ENCODE results near the gene B3GAT1.
"Not testable (repeated sequence)": the region's sequence is repeated elsewhere in the genome, so short reads cannot be mapped to it uniquely, and the experiment has no call there.

The B3GAT1 gene

GRCh38 chr11:134449713-134450112 lies 37.7 kb upstream of the B3GAT1 start:
- no peaks in the 10 kb centered on the region; the same call in 1 of the 2 replicates for H3K4me1 ChIP-seq
- H3K27me3 ChIP-seq: peaks cover 3% of the 10 kb centered on the region; the same call in 1 of the 2 replicates
- H3K9me3 ChIP-seq: no peaks in the 10 kb centered on the region
- H3K4me3 ChIP-seq (ENCODE audit: low read depth, low read length): no peak overlapping the region
- no peaks in the 10 kb centered on the region for H3K36me3 ChIP-seq
- no peak for DNase-seq
- TF ChIP-seq, protein P1, sequence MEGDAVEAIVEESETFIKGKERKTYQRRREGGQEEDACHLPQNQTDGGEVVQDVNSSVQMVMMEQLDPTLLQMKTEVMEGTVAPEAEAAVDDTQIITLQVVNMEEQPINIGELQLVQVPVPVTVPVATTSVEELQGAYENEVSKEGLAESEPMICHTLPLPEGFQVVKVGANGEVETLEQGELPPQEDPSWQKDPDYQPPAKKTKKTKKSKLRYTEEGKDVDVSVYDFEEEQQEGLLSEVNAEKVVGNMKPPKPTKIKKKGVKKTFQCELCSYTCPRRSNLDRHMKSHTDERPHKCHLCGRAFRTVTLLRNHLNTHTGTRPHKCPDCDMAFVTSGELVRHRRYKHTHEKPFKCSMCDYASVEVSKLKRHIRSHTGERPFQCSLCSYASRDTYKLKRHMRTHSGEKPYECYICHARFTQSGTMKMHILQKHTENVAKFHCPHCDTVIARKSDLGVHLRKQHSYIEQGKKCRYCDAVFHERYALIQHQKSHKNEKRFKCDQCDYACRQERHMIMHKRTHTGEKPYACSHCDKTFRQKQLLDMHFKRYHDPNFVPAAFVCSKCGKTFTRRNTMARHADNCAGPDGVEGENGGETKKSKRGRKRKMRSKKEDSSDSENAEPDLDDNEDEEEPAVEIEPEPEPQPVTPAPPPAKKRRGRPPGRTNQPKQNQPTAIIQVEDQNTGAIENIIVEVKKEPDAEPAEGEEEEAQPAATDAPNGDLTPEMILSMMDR (IDR thresholded peaks at IDR 0.05; ENCODE audit: low read depth, low read length): no peak

DNA sequence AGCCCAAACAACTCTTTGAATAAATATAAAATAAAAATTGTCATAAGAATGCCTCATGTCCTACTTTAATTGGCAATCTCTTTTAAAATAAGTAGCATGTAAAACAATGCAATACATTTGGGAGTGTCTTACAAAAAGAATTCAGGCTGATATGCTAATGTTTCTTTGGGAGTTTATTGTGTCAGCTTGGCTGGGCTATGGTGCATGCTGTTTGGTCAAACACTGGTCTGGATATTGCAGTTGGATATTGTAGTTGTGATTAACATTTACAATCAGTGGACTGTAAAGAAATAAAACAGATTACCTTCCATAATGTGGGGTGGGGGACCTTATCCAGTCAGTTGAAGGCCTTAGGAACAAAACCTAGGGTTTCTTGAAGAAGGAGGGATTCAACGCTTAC lies 37.0 kb upstream of the B3GAT1 start:
- TF ChIP-seq, protein P1 (IDR thresholded peaks at IDR 0.05; ENCODE audit: low read depth, low read length): no peak
- no peak overlapping the region for H3K4me3 ChIP-seq (ENCODE audit: low read depth, low read length)
- peaks cover 3% of the 10 kb centered on the region; the same call in 1 of the 2 replicates for H3K27me3 ChIP-seq
- no peak for DNase-seq
- no peaks in the 10 kb centered on the region for H3K9me3 ChIP-seq
- no peaks in the 10 kb centered on the region for H3K36me3 ChIP-seq
- no peaks in the 10 kb centered on the region; the same call in 1 of the 2 replicates for H3K4me1 ChIP-seq

GRCh38 chr11:134447696-134448095 lies 35.7 kb upstream of the B3GAT1 start:
- TF ChIP-seq, protein P1 (IDR thresholded peaks at IDR 0.05; ENCODE audit: low read depth, low read length): no peak
- H3K4me1 ChIP-seq: no peaks in the 10 kb centered on the region; the same call in 1 of the 2 replicates
- peaks cover 3% of the 10 kb centered on the region; the same call in 1 of the 2 replicates for H3K27me3 ChIP-seq
- H3K4me3 ChIP-seq (ENCODE audit: low read depth, low read length): no peak overlapping the region
- no peaks in the 10 kb centered on the region for H3K9me3 ChIP-seq
- H3K36me3 ChIP-seq: no peaks in the 10 kb centered on the region
- DNase-seq: no peak

DNA sequence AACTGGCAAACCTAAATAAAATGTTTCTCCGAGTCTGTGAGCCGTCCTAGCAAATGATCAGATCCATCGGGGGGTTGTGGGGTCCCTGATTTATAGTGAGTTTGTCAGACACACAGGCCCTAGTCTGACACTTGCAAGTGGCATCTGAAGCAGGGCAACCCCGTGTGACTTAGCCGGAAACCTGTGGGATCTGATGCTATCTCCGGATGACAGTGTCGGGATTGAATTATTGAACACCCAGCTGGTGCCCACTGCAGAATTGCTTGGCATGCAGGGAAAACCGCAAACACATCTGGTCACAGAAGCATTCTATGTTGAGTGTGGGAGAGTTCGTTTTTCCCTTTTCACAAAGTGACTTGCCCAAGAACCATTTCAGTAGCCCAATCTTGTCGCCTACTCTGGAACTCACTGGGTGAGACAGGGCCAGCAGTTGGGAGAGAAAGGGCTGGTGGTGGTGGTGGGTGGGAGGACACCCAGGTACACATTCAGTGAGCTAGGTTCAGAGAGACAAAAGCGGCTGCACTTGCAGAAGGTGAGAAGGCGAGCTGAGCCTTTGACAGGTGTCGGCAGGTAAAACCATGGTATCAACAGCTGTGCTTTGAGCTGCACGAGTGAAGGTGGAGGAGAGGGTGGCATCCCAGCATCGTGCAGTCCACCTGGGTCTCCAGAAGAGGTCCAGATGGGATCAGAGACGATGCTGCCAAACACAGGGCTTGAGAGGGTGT lies 33.7 kb upstream of the B3GAT1 start:
- TF ChIP-seq, protein P1 (IDR thresholded peaks at IDR 0.05; ENCODE audit: low read depth, low read length): no peak
- H3K4me1 ChIP-seq: no peaks in the 10 kb centered on the region
- H3K4me3 ChIP-seq (ENCODE audit: low read depth, low read length): no peak overlapping the region
- H3K27me3 ChIP-seq: peaks cover 3% of the 10 kb centered on the region; the same call in 1 of the 2 replicates
- no peaks in the 10 kb centered on the region for H3K36me3 ChIP-seq
- H3K9me3 ChIP-seq: no peaks in the 10 kb centered on the region
- DNase-seq: no peak

GRCh38 chr11:134444160-134445108 lies 32.4 kb upstream of the B3GAT1 start:
- not testable (repeated sequence) for DNase-seq; H3K4me3 ChIP-seq (ENCODE audit: low read depth, low read length)

GRCh38 chr11:134443246-134443645 lies 31.2 kb upstream of the B3GAT1 start:
- no peak for DNase-seq
- H3K9me3 ChIP-seq: no peaks in the 10 kb centered on the region
- H3K36me3 ChIP-seq: no peaks in the 10 kb centered on the region
- no peak overlapping the region for H3K4me3 ChIP-seq (ENCODE audit: low read depth, low read length)
- H3K27me3 ChIP-seq: peaks cover 3% of the 10 kb centered on the region; the same call in 1 of the 2 replicates
- TF ChIP-seq, protein P1 (IDR thresholded peaks at IDR 0.05; ENCODE audit: low read depth, low read length): no peak
- no peaks in the 10 kb centered on the region for H3K4me1 ChIP-seq

More at GRCh38 chr11:134444160-134445108, 32.4 kb upstream of the B3GAT1 start:
- not testable (repeated sequence) for H3K36me3 ChIP-seq, H3K27me3 ChIP-seq, H3K4me1 ChIP-seq, H3K9me3 ChIP-seq
